ENCODE measurements around the gene IPO8. TPM values are rescaled to one million over a fixed set of nuclear protein-coding genes. Genes with fewer than 3 reads are reported as not detected.

IPO8 gene
- total and polyA plus RNA-seq, 2 donors (not counting 3 experiments of a cell fraction or from before 2014, with no cell fraction given): 7.2 to 52.5 TPM

GRCh38 chr12:30707613-30708342, 12.1 kb upstream of the IPO8 start:
- Histone ChIP-seq H3K4me2 (ENCODE audit: insufficient read depth, low read length) (no peak overlapping the region), H4K20me1 (replicated peaks; ENCODE audit: control insufficient read depth, extremely low read depth, insufficient read depth, low read length) (no peaks in the 10 kb centered on the region), H3K9me3 (replicated peaks; ENCODE audit: control insufficient read depth, insufficient read depth, low read length) (no peaks in the 10 kb centered on the region), H3K27me3 (ENCODE audit: control insufficient read depth in 2 of 2, insufficient read depth in 2 of 2, low read length in 2 of 2) (no peaks in the 10 kb centered on the region), H3K9me1 (replicated peaks; ENCODE audit: control insufficient read depth, extremely low read depth, insufficient read depth, low read length) (no peaks in the 10 kb centered on the region), H2AFZ (ENCODE audit: low read depth, low read length) (no peak overlapping the region), H3K79me2 (ENCODE audit: control insufficient read depth, insufficient read depth, low read length) (no peaks in the 10 kb centered on the region), H3K4me3 (replicated peaks in 1 of 3; ENCODE audit: insufficient read depth in 1 of 3, low read depth in 1 of 3, low read length in 3 of 3) (no peak overlapping the region), H3K9ac (replicated peaks; ENCODE audit: extremely low read depth, insufficient read depth, low read length) (no peak overlapping the region), H3K36me3 (ENCODE audit: control insufficient read depth in 2 of 2, extremely low read depth in 1 of 2, insufficient read depth in 2 of 2, low read length in 2 of 2) (peaks cover 8 to 10% of the 10 kb centered on the region in 2 experiments), H3K4me1 (ENCODE audit: control insufficient read depth, extremely low read depth, insufficient read depth, low read length) (peaks cover 12% of the 10 kb centered on the region), H3K27ac (ENCODE audit: insufficient read depth, low read depth, low read length) (no peak overlapping the region)
- DNase-seq (ENCODE audit: low read depth, low spot score) (no peak), FAIRE-seq (no peak)
- no TSS peak for BruUV-seq (replicated peaks)
- intact Hi-C loops (cut with micrococcal nuclease): no loop called here
- CTCF ChIA-PET: no interaction called here
- TF ChIP-seq EZH2 (IDR thresholded peaks at IDR 0.05; ENCODE audit: borderline replicate concordance, low read depth, low read length, severe bottlenecking): no peak
- no peak for TF ChIP-seq JUN (IDR thresholded peaks at IDR 0.05; ENCODE audit: borderline replicate concordance, insufficient read depth, insufficient read length, low read depth)
- TF ChIP-seq GATA2 (IDR thresholded peaks at IDR 0.05; ENCODE audit: insufficient read depth, insufficient read length, low read depth, low read length): no peak
- TF ChIP-seq MYC (IDR thresholded peaks at IDR 0.05; ENCODE audit: low read depth, low read length): no peak
- TF ChIP-seq, protein P1, sequence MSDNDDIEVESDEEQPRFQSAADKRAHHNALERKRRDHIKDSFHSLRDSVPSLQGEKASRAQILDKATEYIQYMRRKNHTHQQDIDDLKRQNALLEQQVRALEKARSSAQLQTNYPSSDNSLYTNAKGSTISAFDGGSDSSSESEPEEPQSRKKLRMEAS (IDR thresholded peaks at IDR 0.05; ENCODE audit: insufficient read depth, insufficient read length): no peak
- TF ChIP-seq POLR2AphosphoS5 (IDR thresholded peaks at IDR 0.05; ENCODE audit: insufficient read depth, low read depth, low read length): no peak
- TF ChIP-seq POLR2A (IDR thresholded peaks at IDR 0.05; ENCODE audit: low read depth, low read length): no peak
- no peak for TF ChIP-seq FOS (IDR thresholded peaks at IDR 0.05; ENCODE audit: borderline replicate concordance, insufficient read depth, low read length)
- TF ChIP-seq, protein P2, sequence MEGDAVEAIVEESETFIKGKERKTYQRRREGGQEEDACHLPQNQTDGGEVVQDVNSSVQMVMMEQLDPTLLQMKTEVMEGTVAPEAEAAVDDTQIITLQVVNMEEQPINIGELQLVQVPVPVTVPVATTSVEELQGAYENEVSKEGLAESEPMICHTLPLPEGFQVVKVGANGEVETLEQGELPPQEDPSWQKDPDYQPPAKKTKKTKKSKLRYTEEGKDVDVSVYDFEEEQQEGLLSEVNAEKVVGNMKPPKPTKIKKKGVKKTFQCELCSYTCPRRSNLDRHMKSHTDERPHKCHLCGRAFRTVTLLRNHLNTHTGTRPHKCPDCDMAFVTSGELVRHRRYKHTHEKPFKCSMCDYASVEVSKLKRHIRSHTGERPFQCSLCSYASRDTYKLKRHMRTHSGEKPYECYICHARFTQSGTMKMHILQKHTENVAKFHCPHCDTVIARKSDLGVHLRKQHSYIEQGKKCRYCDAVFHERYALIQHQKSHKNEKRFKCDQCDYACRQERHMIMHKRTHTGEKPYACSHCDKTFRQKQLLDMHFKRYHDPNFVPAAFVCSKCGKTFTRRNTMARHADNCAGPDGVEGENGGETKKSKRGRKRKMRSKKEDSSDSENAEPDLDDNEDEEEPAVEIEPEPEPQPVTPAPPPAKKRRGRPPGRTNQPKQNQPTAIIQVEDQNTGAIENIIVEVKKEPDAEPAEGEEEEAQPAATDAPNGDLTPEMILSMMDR (IDR thresholded peaks at IDR 0.05; ENCODE audit: extremely low read depth in 1 of 2, insufficient read depth in 1 of 2, low read depth in 1 of 2, low read length in 2 of 2): no peak
- POLR2A ChIA-PET: no interaction called here
- dilution Hi-C loops (cut with MboI; ENCODE audit: extremely low pct_ligation_motif_present, low sequenced_read_pairs): no loop called here
